ENCODE data around the gene C12orf42. TPM values are rescaled to one million over a fixed set of nuclear protein-coding genes. Genes with fewer than 3 reads are reported as not detected.
"Not testable (repeated sequence)": the region's sequence is repeated elsewhere in the genome, so short reads cannot be mapped to it uniquely, and the experiment has no call there.

The C12orf42 gene
- total RNA-seq, 2 donors from 2014 or later, result not detected

GRCh38 chr12:103441437-103442181 lies 54.2 kb downstream of the C12orf42 start:
- H3K27me3 ChIP-seq (replicated peaks; ENCODE audit: insufficient read depth), result no peaks in the 10 kb centered on the region
- ATAC-seq (ENCODE audit: insufficient number of reproducible peaks, low FRiP score, low read depth), result no peak
- H3K4me1 ChIP-seq (ENCODE audit: control insufficient read depth in 1 of 2, low read depth in 2 of 2), result no peaks in the 10 kb centered on the region
- no peak for DNase-seq (ENCODE audit: low spot score)
- H3K9me3 ChIP-seq, result no peaks in the 10 kb centered on the region
- no peak overlapping the region for H3K4me3 ChIP-seq
- H3K27ac ChIP-seq, result no peak overlapping the region
- H3K36me3 ChIP-seq, result no peaks in the 10 kb centered on the region
- no peak for TF ChIP-seq CTCF (IDR thresholded peaks at IDR 0.05)

- H3K27ac ChIP-seq; H3K9me3 ChIP-seq; H3K36me3 ChIP-seq; DNase-seq (ENCODE audit: low spot score); H3K27me3 ChIP-seq (replicated peaks; ENCODE audit: insufficient read depth); H3K4me1 ChIP-seq (ENCODE audit: control insufficient read depth in 1 of 2, low read depth in 2 of 2); H3K4me3 ChIP-seq; ATAC-seq (ENCODE audit: insufficient number of reproducible peaks, low FRiP score, low read depth): not testable (repeated sequence)
Observed at GRCh38 chr12:103434165-103435105, 61.3 kb downstream of the C12orf42 start.

GRCh38 chr12:103431950-103432349 lies 63.8 kb downstream of the C12orf42 start:
- Histone ChIP-seq H3K36me3 (no peaks in the 10 kb centered on the region), H3K27ac (no peak overlapping the region), H3K4me3 (no peak overlapping the region), H3K27me3 (replicated peaks; ENCODE audit: insufficient read depth) (no peaks in the 10 kb centered on the region), H3K9me3 (no peaks in the 10 kb centered on the region), H3K4me1 (ENCODE audit: control insufficient read depth in 1 of 2, low read depth in 2 of 2) (no peaks in the 10 kb centered on the region)
- ATAC-seq (ENCODE audit: insufficient number of reproducible peaks, low FRiP score, low read depth) (no peak), DNase-seq (ENCODE audit: low spot score) (no peak)
- no peak for TF ChIP-seq CTCF (IDR thresholded peaks at IDR 0.05)

- no peaks in the 10 kb centered on the region for H3K36me3 ChIP-seq
- no peaks in the 10 kb centered on the region for H3K4me1 ChIP-seq (ENCODE audit: control insufficient read depth in 1 of 2, low read depth in 2 of 2)
- no peaks in the 10 kb centered on the region for H3K9me3 ChIP-seq
- H3K27me3 ChIP-seq (replicated peaks; ENCODE audit: insufficient read depth), result no peaks in the 10 kb centered on the region
- no peak overlapping the region for H3K27ac ChIP-seq
- ATAC-seq (ENCODE audit: insufficient number of reproducible peaks, low FRiP score, low read depth) (no peak), DNase-seq (ENCODE audit: low spot score) (no peak)
- no peak for TF ChIP-seq CTCF (IDR thresholded peaks at IDR 0.05)
- no peak overlapping the region for H3K4me3 ChIP-seq
Observed at GRCh38 chr12:103431387-103431786, 64.4 kb downstream of the C12orf42 start.

GRCh38 chr12:103425674-103426073 lies 70.1 kb downstream of the C12orf42 start:
- not testable (repeated sequence) for H3K27ac ChIP-seq; DNase-seq (ENCODE audit: low spot score); H3K36me3 ChIP-seq; H3K4me3 ChIP-seq; H3K27me3 ChIP-seq (replicated peaks; ENCODE audit: insufficient read depth); H3K9me3 ChIP-seq; H3K4me1 ChIP-seq (ENCODE audit: control insufficient read depth in 1 of 2, low read depth in 2 of 2); ATAC-seq (ENCODE audit: insufficient number of reproducible peaks, low FRiP score, low read depth)

- H3K4me3 ChIP-seq; H3K27ac ChIP-seq; DNase-seq (ENCODE audit: low spot score); H3K9me3 ChIP-seq; H3K4me1 ChIP-seq (ENCODE audit: control insufficient read depth in 1 of 2, low read depth in 2 of 2); H3K27me3 ChIP-seq (replicated peaks; ENCODE audit: insufficient read depth); H3K36me3 ChIP-seq; ATAC-seq (ENCODE audit: insufficient number of reproducible peaks, low FRiP score, low read depth): not testable (repeated sequence)
Observed at GRCh38 chr12:103424849-103425586, 70.8 kb downstream of the C12orf42 start.
